IPS-20b (cell line): ENCODE data around the gene HCN4.

Experiments
- H3K27ac ChIP-seq: one replicate; pipeline ENCODE4 v1.5.1; 2013; ENCODE audit warnings: low read length
- H3K27me3 ChIP-seq: 2 replicates; pipeline ENCODE4 v1.6.1; 2013; ENCODE audit warnings: mild to moderate bottlenecking, low read length, inconsistent platforms; ENCODE audit not compliant: insufficient read depth
- H3K36me3 ChIP-seq: 2 replicates; pipeline ENCODE4 v1.6.1; 2013; ENCODE audit warnings: low read depth, mild to moderate bottlenecking, inconsistent platforms, low read length, moderate library complexity; ENCODE audit not compliant: insufficient read depth
- H3K4me1 ChIP-seq: 2 replicates; pipeline ENCODE4 v1.6.1; 2013; ENCODE audit warnings: mild to moderate bottlenecking, control low read depth, inconsistent platforms, low read length, moderate library complexity; ENCODE audit not compliant: insufficient read depth
- H3K4me3 ChIP-seq: 2 replicates; pipeline ENCODE4 v1.5.1; 2013; ENCODE audit warnings: mild to moderate bottlenecking, low read length, inconsistent platforms
- H3K9ac ChIP-seq: 2 replicates; pipeline ENCODE4 v1.6.1; 2013; ENCODE audit warnings: low read depth, mild to moderate bottlenecking, inconsistent platforms, low read length, moderate library complexity
- H3K9me3 ChIP-seq: 2 replicates; pipeline ENCODE4 v1.6.1; 2013; ENCODE audit warnings: mild to moderate bottlenecking, low read depth, low read length, inconsistent platforms; ENCODE audit not compliant: insufficient read depth

The HCN4 gene

GRCh38 chr15:73283366-73283962 is 85.3 kb downstream of the HCN4 start:
- Histone ChIP-seq H3K4me3 (no peak overlapping the region), H3K27ac (no peak overlapping the region), H3K27me3 (no peaks in the 10 kb centered on the region), H3K36me3 (peaks cover 63% of the 10 kb centered on the region), H3K4me1 (no peaks in the 10 kb centered on the region), H3K9ac (no peak overlapping the region), H3K9me3 (no peaks in the 10 kb centered on the region)

DNA sequence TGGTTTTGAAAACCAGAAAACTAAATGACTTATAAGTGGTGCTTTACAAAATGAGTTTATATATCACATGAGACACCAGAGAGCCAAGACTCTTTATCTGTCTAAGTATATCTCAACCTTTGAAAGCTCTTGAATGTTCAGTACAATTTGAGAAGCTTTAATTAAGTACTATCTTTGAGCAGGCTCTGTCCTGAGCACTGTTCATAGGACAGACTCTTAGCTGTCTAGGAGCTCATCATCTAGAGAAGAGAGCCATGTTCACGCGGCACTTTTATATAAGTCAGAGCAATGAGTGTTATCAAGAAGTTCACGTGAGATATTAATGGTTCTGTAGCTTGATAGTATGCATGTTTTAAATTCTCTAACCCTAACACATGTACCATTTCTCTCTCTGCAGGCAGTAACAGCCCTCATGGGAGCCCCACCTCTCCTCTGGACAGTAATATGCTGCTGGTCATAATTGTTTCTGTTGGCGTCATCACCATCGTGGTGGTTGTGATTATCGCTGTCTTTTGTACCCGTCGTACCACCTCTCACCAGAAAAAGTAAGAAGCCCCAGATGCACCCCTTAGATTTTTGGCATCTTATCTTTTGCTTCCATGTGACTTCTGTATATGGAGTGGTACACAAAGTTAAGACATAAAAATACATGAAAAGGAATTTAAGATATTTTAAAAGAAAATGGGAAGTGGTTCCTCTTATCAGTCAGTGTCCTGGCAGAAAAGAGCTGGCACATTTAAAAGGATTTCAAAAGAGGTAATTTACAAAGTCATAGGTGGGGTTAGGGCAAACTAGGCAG is 86.0 kb downstream of the HCN4 start:
- Histone ChIP-seq H3K9me3 (no peaks in the 10 kb centered on the region), H3K36me3 (peaks cover 61% of the 10 kb centered on the region), H3K4me1 (no peaks in the 10 kb centered on the region), H3K27ac (no peak overlapping the region), H3K4me3 (no peak overlapping the region), H3K27me3 (no peaks in the 10 kb centered on the region), H3K9ac (no peak overlapping the region)

DNA sequence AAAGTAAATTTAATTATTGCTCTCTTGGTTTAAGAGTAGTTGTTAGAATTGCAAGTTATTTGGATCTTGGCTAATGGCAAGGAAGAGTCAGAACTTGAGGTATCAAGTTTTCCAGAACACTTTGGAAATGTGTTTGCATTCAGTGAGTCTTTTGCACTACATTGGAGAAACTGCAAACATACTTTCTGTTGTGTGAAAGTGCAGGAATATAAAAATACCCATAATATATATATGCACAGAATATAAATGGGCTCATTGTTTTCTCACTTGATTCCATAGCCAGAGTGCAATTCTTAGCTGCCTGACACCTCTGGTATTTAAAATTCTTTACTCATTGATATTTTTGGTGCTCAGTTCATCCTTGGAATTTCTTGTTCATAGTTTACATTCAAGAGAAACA is 92.9 kb downstream of the HCN4 start:
- no peaks in the 10 kb centered on the region for H3K4me1 ChIP-seq
- H3K27ac ChIP-seq = no peak overlapping the region
- H3K36me3 ChIP-seq = peaks cover 35% of the 10 kb centered on the region
- no peaks in the 10 kb centered on the region for H3K9me3 ChIP-seq
- H3K9ac ChIP-seq = no peak overlapping the region
- no peaks in the 10 kb centered on the region for H3K27me3 ChIP-seq
- H3K4me3 ChIP-seq = no peak overlapping the region

- Histone ChIP-seq H3K27me3 (no peaks in the 10 kb centered on the region), H3K4me3 (no peak overlapping the region), H3K9ac (no peak overlapping the region; the same call in 1 of the 2 replicates), H3K36me3 (peaks cover 42% of the 10 kb centered on the region), H3K4me1 (no peaks in the 10 kb centered on the region), H3K27ac (no peak overlapping the region), H3K9me3 (no peaks in the 10 kb centered on the region)
These were observed 95.4 kb downstream of the HCN4 start for GRCh38 chr15:73273181-73274002.

DNA sequence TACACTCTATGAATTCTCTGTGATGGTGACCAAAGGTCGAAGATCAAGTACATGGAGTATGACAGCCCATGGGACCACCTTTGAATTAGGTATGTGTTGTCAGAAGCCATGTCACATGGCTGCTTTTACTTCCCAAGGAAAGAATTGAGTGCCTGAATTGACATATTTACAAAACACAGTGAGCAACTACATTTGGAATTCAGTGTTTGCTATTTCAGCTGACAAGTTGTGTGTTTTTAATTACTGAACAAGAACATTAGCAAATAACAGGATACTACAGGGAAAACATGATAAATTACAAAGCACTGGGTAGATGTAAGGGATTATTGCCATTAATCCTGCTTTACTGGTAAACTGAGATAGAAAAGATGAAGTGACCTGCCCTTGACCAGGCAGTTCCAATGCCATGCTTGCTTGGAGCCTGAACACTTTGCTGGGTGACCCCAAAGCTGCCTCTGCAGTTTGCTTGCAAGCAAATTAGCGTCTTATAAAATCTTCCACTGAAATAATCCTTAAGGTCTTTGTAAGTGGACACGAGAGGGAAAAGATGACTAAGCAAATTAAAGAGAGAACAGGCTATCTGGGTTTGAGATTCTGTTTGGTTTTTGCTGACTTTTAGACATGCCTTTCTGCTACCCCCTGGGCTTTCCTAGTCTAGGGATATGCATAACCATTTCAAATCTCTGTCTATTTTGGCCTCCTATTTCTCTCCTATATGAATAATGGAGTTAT is 98.2 kb downstream of the HCN4 start:
- Histone ChIP-seq H3K4me1 (no peaks in the 10 kb centered on the region), H3K27ac (no peak overlapping the region), H3K36me3 (peaks cover 48% of the 10 kb centered on the region), H3K9me3 (no peaks in the 10 kb centered on the region), H3K27me3 (no peaks in the 10 kb centered on the region), H3K9ac (no peak overlapping the region), H3K4me3 (no peak overlapping the region)
